HCT116 (cell line): ENCODE results near the gene UMOD. TPM values are rescaled to one million over a fixed set of nuclear protein-coding genes. Genes with fewer than 3 reads are reported as not detected.

Experiments used
- ATAC-seq: fragments of 200-7000 bp; cut with Tn5 transposase; 2 replicates; pipeline ENCODE4 v1.9.1; 2020; ENCODE audit warnings: mild to moderate bottlenecking, moderate library complexity
- BruUV-seq: library from RNA; stranded (reverse); fragments of 400-500 nt; replicated peaks from 2 replicates; lab custom pipeline; 2021; lab: Mats Ljungman, UMichigan
- CTCF ChIA-PET: fragments of 300-600 bp; sonication (Branson Sonifier 250); formaldehyde crosslinking; loops from one replicate; lab custom pipeline; 2021; ENCODE audit warnings: antibody characterized with exemption; lab: Charles Lee
- POLR2A ChIA-PET: fragments of 300-600, 350-600 bp; sonication (Branson Sonifier 250); formaldehyde crosslinking; loops from one replicate; lab custom pipeline; 2021; ENCODE audit warnings: antibody characterized with exemption; lab: Charles Lee
- RAD21 ChIA-PET, 2 experiments: fragments of 300-600 bp; sonication (Branson Sonifier 250); formaldehyde crosslinking; loops; one replicate each; lab custom pipeline; 2023; ENCODE audit warnings: low total read pairs in 2 of 2; ENCODE audit not compliant: uncharacterized antibody in 2 of 2, unreplicated experiment in 2 of 2, low non-redundant PET in 1 of 2; lab: Charles Lee
- DNase-seq: peaks from one replicate; pipeline ENCODE4 v3.0.0-alpha.2; 2010; ENCODE audit warnings: low read depth, low spot score
- H2AFZ ChIP-seq: fragments of 200-600 bp; shearing (Covaris generic), sonication (generic); 2 replicates; pipeline ENCODE4 v1.6.1; 2017; ENCODE audit warnings: low read depth, mixed run types, mixed read lengths, antibody characterized with exemption, low read length; ENCODE audit not compliant: poor library complexity, severe bottlenecking
- H3K27ac ChIP-seq: 2 replicates; pipeline ENCODE4 v1.5.1; 2012; ENCODE audit warnings: low read depth, low read length
- H3K27me3 ChIP-seq: fragments of 200-600 bp; sonication (generic); 2 replicates; pipeline ENCODE4 v1.6.1; 2016; ENCODE audit warnings: mixed run types, low read length, mixed read lengths; ENCODE audit not compliant: insufficient read depth
- H3K36me3 ChIP-seq, 2 experiments: fragments of 200-500 bp in 1 of 2; fragments of 200-600 bp in 1 of 2; sonication (Bioruptor generic) in 1 of 2; sonication (generic) in 1 of 2; 2 replicates each; pipeline versions ENCODE4 v1.5.1 to v1.6.1; 2014 to 2016; ENCODE audit warnings: low read length in 2 of 2, inconsistent platforms in 1 of 2, mixed read lengths in 1 of 2, mixed run types in 1 of 2; ENCODE audit not compliant: insufficient read depth in 2 of 2, control insufficient read depth in 1 of 2
- H3K4me1 ChIP-seq, 2 experiments: fragments of 200-600 bp in 1 of 2; sonication (generic) in 1 of 2; 2 replicates each; pipeline versions ENCODE4 v1.5.1 to v1.6.1; 2012 to 2017; ENCODE audit warnings: low read length in 2 of 2, inconsistent platforms in 1 of 2, mild to moderate bottlenecking in 1 of 2, mixed read lengths in 1 of 2, mixed run types in 1 of 2, moderate library complexity in 1 of 2; ENCODE audit not compliant: insufficient read depth in 2 of 2, control insufficient read depth in 1 of 2
- H3K4me2 ChIP-seq: fragments of 200-600 bp; sonication (generic); 2 replicates; pipeline ENCODE4 v1.6.1; 2017; ENCODE audit warnings: mixed run types, low read length, mixed read lengths
- H3K4me3 ChIP-seq, 2 experiments: fragments of 200-600 bp in 1 of 2; sonication (generic) in 1 of 2; replicated peaks in 1 of 2; 2 replicates each; pipeline ENCODE4 v1.5.1; 2011 to 2016; ENCODE audit warnings: low read length in 2 of 2, control low read depth in 1 of 2, low read depth in 1 of 2, mild to moderate bottlenecking in 1 of 2, mixed read lengths in 1 of 2, mixed run types in 1 of 2
- H3K79me2 ChIP-seq: fragments of 200-600 bp; sonication (generic); 2 replicates; pipeline ENCODE4 v1.6.1; 2017; ENCODE audit warnings: mild to moderate bottlenecking, mixed run types, low read length, moderate library complexity, mixed read lengths; ENCODE audit not compliant: insufficient read depth
- H3K9ac ChIP-seq: fragments of 200-600 bp; sonication (generic); 2 replicates; pipeline ENCODE4 v1.6.1; 2016; ENCODE audit warnings: low read length, mixed read lengths
- H3K9me2 ChIP-seq: fragments of 200-600 bp; sonication (generic), shearing (Covaris generic); 2 replicates; pipeline ENCODE4 v1.6.1; 2017; ENCODE audit warnings: mixed run types, mild to moderate bottlenecking, moderate library complexity; ENCODE audit not compliant: insufficient read depth
- H3K9me3 ChIP-seq, 2 experiments: fragments of 200-500 bp in 1 of 2; fragments of 200-600 bp in 1 of 2; sonication (Bioruptor generic) in 1 of 2; sonication (generic) in 1 of 2; 2 replicates each; pipeline ENCODE4 v1.6.1; 2014 to 2017; ENCODE audit warnings: low read length in 2 of 2, mixed read lengths in 2 of 2, inconsistent platforms in 1 of 2, low read depth in 1 of 2, mild to moderate bottlenecking in 1 of 2, mixed run types in 1 of 2, moderate library complexity in 1 of 2; ENCODE audit not compliant: control insufficient read depth in 1 of 2, insufficient read depth in 1 of 2
- H4K20me1 ChIP-seq: fragments of 200-600 bp; sonication (generic), shearing (Covaris generic); 2 replicates; pipeline ENCODE4 v1.6.1; 2017; ENCODE audit warnings: mixed run types, mild to moderate bottlenecking, moderate library complexity; ENCODE audit not compliant: insufficient read depth
- CBX3 ChIP-seq: IDR thresholded peaks from 2 replicates; pipeline ENCODE4 v1.6.1; 2012; ENCODE audit warnings: low read depth
- CEBPB ChIP-seq: IDR thresholded peaks from 2 replicates; pipeline ENCODE4 v1.6.1; 2012; ENCODE audit warnings: low read depth
- CTCF ChIP-seq, 3 experiments: fragments of 200-600 bp in 1 of 3; sonication (generic) in 1 of 3; IDR thresholded peaks in 2 of 3; conservative IDR thresholded peaks in 1 of 3; 2 replicates each; pipeline ENCODE4 v1.5.1; 2012 to 2017; ENCODE audit warnings: low read depth in 2 of 3, low read length in 2 of 3, antibody characterized with exemption in 1 of 3, borderline replicate concordance in 1 of 3, control low read depth in 1 of 3, mild to moderate bottlenecking in 1 of 3, mixed read lengths in 1 of 3, mixed run types in 1 of 3, moderate library complexity in 1 of 3; ENCODE audit not compliant: insufficient read depth in 1 of 3
- EGR1 ChIP-seq: IDR thresholded peaks from 2 replicates; pipeline ENCODE4 v1.6.1; 2012; ENCODE audit warnings: low read depth
- ELF1 ChIP-seq: IDR thresholded peaks from 2 replicates; pipeline ENCODE4 v1.6.1; 2012; ENCODE audit warnings: low read depth, borderline replicate concordance
- EZH2 ChIP-seq: fragments of 200-600 bp; sonication (generic); IDR thresholded peaks from 2 replicates; pipeline ENCODE4 v1.6.1; 2017; ENCODE audit warnings: antibody characterized with exemption, mixed run types
- EZH2phosphoT487 ChIP-seq: fragments of 200-600 bp; IDR thresholded peaks from 2 replicates; pipeline ENCODE4 v1.6.1; 2018; ENCODE audit warnings: antibody characterized with exemption, borderline replicate concordance
- FOSL1 ChIP-seq: IDR thresholded peaks from 2 replicates; pipeline ENCODE4 v1.6.1; 2012; ENCODE audit warnings: low read depth
- JUND ChIP-seq: IDR thresholded peaks from 2 replicates; pipeline ENCODE4 v1.6.1; 2012
- POLR2AphosphoS5 ChIP-seq: IDR thresholded peaks from 2 replicates; pipeline ENCODE4 v1.6.1; 2011; ENCODE audit warnings: mild to moderate bottlenecking, low read depth, low read length, moderate library complexity
- RAD21 ChIP-seq: IDR thresholded peaks from 2 replicates; pipeline ENCODE4 v1.6.1; 2012; ENCODE audit warnings: low read depth, mild to moderate bottlenecking
- SIN3A ChIP-seq: IDR thresholded peaks from 2 replicates; pipeline ENCODE4 v1.6.1; 2012; ENCODE audit warnings: low read depth
- SP1 ChIP-seq: IDR thresholded peaks from 2 replicates; pipeline ENCODE4 v1.6.1; 2012; ENCODE audit warnings: low read depth
- TCF7L2 ChIP-seq: IDR thresholded peaks from 2 replicates; pipeline ENCODE4 v1.7.0; 2011; ENCODE audit warnings: borderline replicate concordance, inconsistent platforms; ENCODE audit not compliant: insufficient read depth, insufficient read length; ENCODE audit errors: extremely low read depth
- ZBTB33 ChIP-seq: IDR thresholded peaks from 2 replicates; pipeline ENCODE4 v1.6.1; 2011; ENCODE audit warnings: mild to moderate bottlenecking, low read length, moderate library complexity; ENCODE audit not compliant: insufficient replicate concordance; ENCODE audit errors: extremely low read depth
- ZFX ChIP-seq: fragments of 450-650 bp; IDR thresholded peaks from 2 replicates; pipeline ENCODE4 v1.6.1; 2017
- ZNF274 ChIP-seq: fragments of 200-500 bp; sonication (Bioruptor generic); IDR thresholded peaks from 2 replicates; pipeline ENCODE4 v1.6.1; 2014; ENCODE audit warnings: mild to moderate bottlenecking, low read depth, low read length, inconsistent platforms
- intact Hi-C: fragments of 100-400 bp; cut with micrococcal nuclease; formaldehyde crosslinking; loops from 2 replicates; pipeline ENCODE4 v1.10.0; 2022
- total RNA-seq: library from RNA; stranded (reverse); gene quantifications from one replicate; pipeline ENCODE4 v1.2.1, GENCODE V29; 2021; ENCODE audit not compliant: unreplicated experiment
- TF ChIP-seq, protein P1 (sequence below): IDR thresholded peaks from 2 replicates; pipeline ENCODE4 v1.6.1; 2012

The UMOD gene
- total RNA-seq, 1 experiment from 2014 or later = not detected

- no peak for TF ChIP-seq CEBPB
These were observed 46.7 kb upstream of the UMOD start (continued) for GRCh38 chr16:20399185-20399584.

GRCh38 chr16:20398603-20399002 is 46.1 kb upstream of the UMOD start:
- Histone ChIP-seq H3K9ac (no peak overlapping the region), H3K79me2 (no peaks in the 10 kb centered on the region), H3K9me3 (no peaks in the 10 kb centered on the region), H3K27ac (no peak overlapping the region), H2AFZ (no peak overlapping the region), H3K27me3 (no peaks in the 10 kb centered on the region; the same call in 1 of the 2 replicates), H3K4me3 (no peak overlapping the region), H3K36me3 (no peaks in the 10 kb centered on the region), H3K4me2 (no peak overlapping the region), H4K20me1 (no peaks in the 10 kb centered on the region), H3K4me1 (no peaks in the 10 kb centered on the region; a peak in 1 of 4 replicates), H3K9me2 (no peaks in the 10 kb centered on the region)
- POLR2A ChIA-PET = no interaction called here
- intact Hi-C loops = no loop called here
- CTCF ChIA-PET = no interaction called here
- ATAC-seq (no peak), DNase-seq (no peak)
- TF ChIP-seq SP1 (no peak), SIN3A (no peak), ZBTB33 (no peak), RAD21 (no peak), CEBPB (no peak), CTCF (IDR thresholded peaks at IDR 0.05 in 2 of 3, conservative IDR thresholded peaks at IDR 0.05 in 1 of 3; ENCODE audit: borderline replicate concordance in 1 of 3, insufficient read depth in 1 of 3, low read depth in 2 of 3, low read length in 2 of 3) (no peak), EZH2phosphoT487 (no peak), JUND (no peak), ELF1 (no peak), TCF7L2 (no peak), ZNF274 (no peak), EZH2 (no peak), FOSL1 (no peak), CBX3 (no peak), POLR2AphosphoS5 (no peak), ZFX (no peak), EGR1 (no peak)
- TF ChIP-seq, protein P1, sequence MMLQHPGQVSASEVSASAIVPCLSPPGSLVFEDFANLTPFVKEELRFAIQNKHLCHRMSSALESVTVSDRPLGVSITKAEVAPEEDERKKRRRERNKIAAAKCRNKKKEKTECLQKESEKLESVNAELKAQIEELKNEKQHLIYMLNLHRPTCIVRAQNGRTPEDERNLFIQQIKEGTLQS = no peak
- BruUV-seq = no TSS peak
- RAD21 ChIA-PET = no interaction called here
